Cardiac septum (tissue), 1 donor: ENCODE results near the gene WWP2. TPM values are rescaled to one million over a fixed set of nuclear protein-coding genes. Genes with fewer than 3 reads are reported as not detected.
A peak's percentile ranks its signal among the peaks of the same experiment; 100 is the strongest.
"Not testable (repeated sequence)": the region's sequence is repeated elsewhere in the genome, so short reads cannot be mapped to it uniquely, and the experiment has no call there.

ENCODE experiments used
- DNase-seq: peaks from one replicate; pipeline ENCODE4 v3.0.0-alpha.2; 2020; ENCODE audit warnings: low spot score
- intact Hi-C: fragments of 100-400 bp; cut with DNase I; formaldehyde crosslinking; loops from one replicate; pipeline ENCODE4 v1.14.0; 2022
- total RNA-seq: library from RNA; stranded (reverse); fragmentation: NEBNext Ultra II Directional; extraction: Animal tissue kit (Norgen Biotek cat#: 25700); gene quantifications from one replicate; pipeline ENCODE4 v1.2.1, GENCODE V29; 2021
- donor health status: DM: no; HTN: no; CAD: no.

The WWP2 gene
- total RNA-seq, 1 donor from 2014 or later = 23.8 TPM

DNA sequence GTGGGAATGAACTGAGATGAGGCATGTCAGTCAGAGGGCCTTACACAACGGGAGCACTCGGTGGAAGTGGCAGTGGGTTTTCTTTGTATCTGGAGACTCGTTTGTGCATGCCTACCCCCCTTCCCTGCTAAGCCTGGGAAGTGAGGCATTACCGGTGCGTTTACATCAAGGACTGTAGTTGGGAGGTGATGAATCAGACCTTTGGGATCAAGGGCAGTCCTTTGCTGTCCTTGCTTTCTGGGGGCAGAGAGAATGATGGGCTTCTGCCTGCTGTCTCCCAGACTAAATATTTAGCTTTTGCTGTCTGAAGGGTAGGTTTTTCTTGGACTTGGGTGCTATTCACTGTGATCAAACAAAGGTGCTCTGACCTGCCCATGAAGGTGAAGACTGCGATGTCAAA lies 83.0 kb downstream of the WWP2 start:
- DNase-seq = no peak
- intact Hi-C loops = no loop called here

DNA sequence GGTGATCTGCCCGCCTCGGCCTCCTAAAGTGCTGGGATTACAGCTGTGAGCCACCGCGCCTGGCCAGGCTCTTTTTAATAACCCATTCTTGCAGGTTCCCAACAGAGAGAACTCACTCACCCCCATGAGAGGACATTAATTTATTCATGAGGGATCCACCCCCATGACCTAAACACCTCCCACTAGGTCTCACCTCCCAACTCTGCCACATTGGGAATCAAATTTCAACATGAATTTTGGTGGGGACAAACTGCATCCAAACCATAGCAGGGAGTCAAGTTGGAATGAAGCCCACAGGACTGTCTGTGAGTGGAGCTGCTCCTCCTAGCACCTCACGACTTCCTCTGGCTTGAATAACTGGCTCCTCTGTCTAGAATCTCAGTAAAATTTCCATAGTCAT lies 85.5 kb downstream of the WWP2 start:
- no peak for DNase-seq
- intact Hi-C loops = no loop called here

DNA sequence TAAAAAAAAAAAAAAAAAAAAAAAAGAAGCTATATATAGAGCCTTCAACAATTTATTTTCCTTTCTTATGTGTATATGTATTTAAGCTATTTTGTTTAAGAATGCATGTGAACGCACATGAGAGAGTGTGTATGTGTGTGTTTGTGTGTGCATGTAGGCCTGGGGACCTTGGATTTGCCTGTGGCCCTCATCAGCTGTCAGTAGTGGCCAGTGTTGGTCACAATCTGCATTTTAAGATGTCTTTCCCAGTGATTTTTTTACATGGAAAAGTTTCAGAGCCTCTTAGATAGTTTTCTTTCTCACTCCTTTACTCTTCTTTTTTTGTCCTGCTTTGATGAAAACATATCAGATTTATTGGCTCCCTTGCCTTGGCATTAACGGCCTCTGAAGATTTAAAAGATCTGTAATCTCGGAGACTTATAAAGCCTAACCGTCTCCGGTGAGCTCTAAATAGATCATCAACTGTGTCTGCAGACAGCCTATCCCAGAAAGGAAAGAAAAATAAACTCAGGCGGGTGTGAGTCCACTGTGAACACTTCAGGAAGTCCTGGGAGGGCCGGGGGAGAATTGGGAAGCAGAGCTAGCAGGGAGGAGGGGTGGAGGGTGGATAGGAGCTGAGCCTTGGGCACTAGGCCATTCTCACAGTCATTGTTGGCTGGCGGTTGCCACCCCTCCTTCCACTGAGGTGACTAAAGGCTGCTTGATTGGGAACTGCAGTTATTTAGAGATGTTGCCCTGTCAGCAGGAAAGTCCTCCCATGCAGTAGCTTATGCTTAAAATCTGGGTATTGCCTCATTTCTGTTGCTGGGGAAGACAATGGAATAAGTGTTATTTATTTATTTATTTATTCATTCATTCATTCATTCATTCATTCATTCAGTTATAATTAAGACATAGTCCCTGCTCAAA lies 86.8 kb downstream of the WWP2 start:
- intact Hi-C loops = no loop called here
- peak; percentile 92 for DNase-seq

DNA sequence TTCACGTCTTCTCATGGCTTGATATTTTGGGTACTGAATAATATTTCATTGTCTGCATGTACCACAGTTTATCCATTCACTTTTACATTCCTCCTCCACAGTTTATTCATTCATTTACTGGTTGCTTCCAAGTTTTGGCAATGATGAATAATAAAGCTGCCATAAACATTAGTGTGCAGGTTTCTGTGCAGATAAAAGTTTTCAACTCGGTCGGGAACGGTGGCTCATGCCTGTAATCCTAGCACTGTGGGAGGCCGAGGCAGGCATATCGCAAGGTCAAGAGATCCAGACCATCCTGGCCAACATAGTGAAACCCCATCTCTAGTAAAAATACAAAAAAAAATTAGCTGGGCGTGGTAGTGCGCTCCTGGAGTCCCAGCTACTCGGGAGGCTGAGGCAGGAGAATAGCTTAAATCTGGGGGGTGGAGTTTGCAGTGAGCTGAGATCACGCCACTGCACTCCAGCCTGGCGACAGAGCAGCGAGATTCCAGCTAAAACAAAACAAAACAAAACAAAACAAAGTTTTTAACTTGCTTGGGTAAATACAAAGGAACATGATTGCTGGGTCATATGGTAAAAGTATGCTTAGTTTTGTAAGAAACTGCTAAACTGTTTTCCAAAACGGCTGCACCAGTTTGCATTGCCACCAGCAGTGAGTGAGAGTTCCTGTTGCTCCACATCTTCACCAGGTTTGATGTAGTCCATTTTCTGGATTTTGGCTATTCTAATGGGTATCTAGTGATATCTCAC lies 89.5 kb downstream of the WWP2 start:
- intact Hi-C loops = no loop called here
- no peak for DNase-seq

DNA sequence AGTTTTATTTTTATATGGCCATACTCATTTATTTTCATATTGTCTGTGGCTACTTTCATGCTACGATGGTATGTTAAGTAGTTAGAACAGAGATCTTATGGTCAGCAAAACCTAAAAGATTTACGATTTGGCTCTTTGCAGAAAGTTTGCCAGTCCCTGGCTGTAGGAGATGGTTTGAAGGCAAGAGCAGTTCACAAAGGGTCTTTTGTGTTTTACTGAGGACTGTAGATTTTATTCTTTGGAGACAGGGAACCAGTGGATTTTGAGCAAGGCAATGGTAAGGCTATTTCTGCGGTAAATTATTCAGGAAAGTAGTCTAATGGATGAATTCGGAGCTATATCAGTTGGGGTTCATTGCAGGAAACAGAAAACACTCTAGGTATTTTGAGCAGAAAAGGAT lies 90.7 kb downstream of the WWP2 start:
- intact Hi-C loops = no loop called here

DNA sequence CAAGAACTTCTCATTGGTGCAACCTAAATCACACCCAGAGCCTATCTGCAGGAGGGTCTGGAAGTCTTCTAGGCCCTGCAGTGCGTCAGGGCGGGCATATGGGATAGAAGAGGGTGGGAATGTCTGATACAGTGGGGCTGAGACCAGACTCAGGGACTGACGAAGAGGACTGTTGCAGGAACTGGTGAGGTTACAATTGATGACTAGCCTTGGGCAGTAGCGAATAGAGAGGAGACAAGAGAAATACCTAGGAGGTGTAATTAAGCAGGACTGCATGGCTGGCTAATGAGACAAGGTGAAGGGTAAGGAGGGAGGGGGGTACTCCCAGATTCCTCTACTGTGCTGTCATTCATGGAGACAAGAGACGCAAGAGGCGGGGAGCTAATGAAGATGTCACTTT lies 91.3 kb downstream of the WWP2 start:
- DNase-seq = no peak
- intact Hi-C loops = no loop called here

More for the DNA sequence above, 90.7 kb downstream of the WWP2 start:
- DNase-seq = no peak

DNA sequence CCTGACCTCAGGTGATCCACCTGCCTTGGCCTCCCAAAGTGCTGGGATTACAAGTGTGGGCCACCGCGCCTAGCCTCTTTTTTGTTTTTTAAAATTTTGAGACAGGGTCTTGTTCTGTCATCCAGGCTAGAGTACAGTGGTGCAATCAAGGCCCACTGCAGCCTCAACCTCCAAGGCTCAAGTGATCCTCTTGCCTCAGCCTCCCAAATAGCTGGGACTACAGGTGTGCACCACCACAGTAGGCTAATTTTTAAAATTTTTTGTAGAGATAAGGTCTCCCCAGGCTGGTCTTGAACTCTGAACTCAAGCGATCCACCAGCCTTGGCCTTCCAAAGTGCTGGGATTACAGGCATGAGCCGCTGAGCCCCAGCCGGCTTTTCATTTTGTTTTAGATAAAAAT lies 92.6 kb downstream of the WWP2 start:
- DNase-seq = not testable (repeated sequence)
- intact Hi-C loops = loop anchor here (5.0 kb wide), 1 partner anchor 57 kb away; no protein-coding TSS in a partner anchor

DNA sequence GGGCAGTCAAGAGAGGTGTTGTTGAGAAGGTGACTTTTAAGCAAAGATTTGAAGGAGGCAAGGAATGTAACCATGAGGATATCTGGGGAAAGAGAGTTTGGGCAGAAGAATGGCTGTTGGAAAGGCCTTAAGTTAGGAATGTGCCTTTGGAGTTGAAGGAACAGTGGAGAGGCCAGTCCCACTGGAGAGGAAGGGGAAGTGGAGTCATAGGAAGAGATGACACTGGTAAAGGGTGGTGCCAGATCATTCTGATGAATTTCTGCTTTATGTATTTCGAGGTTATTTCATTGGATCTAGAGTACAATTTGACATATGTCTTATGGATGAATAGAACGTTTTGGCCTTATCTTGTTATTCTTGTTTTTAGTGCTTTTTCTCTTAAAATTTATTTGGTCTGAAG lies 93.5 kb downstream of the WWP2 start:
- intact Hi-C loops = loop anchor here (5.0 kb wide), 1 partner anchor 58 kb away; no protein-coding TSS in a partner anchor
- no peak for DNase-seq

DNA sequence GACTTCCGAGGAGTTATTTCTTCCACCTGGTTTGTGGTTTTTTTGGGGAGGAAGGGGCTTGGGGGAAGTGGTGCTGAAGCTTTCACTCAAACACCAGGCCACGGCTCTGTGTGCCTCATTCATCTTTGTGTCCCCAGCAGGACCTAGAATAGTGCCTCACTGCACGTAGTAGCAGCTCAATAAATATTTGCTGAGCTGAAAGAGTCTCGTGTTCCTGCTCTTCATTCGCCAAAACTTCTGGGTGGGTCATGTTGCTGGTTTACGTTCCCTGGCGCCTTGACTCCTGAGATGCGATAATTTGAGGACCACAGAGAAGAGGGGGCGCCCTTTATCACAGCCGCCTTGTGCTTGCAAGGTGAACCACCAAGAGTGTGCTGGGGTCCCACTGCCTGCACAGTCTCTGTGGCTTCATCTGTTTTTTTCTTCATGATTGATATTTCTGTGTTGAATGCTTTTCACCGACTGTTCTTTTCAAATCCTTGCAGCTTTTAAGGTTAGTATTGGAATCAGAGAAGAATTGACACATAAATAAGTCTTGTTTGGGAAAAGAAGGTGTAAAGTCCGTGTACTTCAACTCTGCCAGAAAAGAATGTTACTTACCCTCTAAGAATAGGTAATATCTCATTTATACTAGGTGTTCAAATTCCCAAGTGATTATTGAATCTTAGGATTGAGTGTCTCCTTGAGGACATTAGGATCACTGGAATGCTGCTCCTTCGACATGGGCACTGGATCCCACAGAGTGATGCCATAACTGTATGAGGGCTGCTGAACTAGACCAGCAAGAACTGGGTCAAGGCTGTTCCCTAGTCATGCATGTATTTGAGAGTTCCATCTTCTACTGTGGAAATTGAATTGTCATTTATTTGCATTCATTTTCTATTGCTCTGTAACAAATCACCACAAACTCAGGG lies 96.3 kb downstream of the WWP2 start:
- no peak for DNase-seq
- intact Hi-C loops = loop anchor here (5.0 kb wide), 1 partner anchor 61 kb away; no protein-coding TSS in a partner anchor

DNA sequence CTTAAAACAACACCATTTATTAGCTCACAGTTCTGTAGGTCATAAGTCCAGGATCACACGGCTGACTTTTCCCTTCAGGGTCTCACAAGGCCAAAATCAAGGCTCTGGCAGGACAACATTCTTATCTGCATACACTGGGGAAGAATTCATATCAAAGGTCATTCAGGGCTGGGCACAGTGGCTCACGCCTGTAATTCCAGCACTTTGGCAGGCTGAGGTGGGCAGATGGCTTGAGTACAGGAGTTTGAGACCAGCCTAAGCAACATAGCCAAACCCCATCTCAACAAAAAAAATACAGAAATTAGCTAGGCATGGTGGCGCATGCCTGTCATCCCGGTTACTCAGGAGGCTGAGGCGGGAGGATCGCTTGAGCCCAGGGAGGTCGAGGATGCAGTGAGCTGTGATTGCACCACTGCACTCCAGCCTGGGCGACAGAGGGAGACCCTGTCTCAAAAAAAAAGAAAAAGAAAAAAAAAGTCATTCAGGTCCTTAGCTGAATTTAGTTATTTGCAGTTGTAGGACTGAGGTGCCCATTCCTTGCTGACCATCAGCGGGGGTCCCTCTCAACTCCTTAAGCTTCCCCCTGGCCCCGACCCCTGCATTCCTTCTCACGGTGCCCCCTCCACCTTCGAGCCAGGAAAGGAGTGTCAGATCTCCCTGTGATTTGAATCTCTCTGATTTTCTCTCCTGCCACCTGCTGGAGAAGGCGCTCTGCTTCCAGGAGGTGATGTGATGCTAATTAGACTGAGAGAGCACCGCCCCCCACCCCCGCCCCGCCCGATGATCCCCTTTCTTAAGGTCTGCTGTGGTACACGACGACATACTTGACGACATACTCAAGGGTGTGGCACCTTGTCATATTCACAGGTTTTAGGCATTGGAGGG lies 97.2 kb downstream of the WWP2 start:
- no peak for DNase-seq
- intact Hi-C loops = loop anchor here (5.0 kb wide), 1 partner anchor 62 kb away; no protein-coding TSS in a partner anchor

DNA sequence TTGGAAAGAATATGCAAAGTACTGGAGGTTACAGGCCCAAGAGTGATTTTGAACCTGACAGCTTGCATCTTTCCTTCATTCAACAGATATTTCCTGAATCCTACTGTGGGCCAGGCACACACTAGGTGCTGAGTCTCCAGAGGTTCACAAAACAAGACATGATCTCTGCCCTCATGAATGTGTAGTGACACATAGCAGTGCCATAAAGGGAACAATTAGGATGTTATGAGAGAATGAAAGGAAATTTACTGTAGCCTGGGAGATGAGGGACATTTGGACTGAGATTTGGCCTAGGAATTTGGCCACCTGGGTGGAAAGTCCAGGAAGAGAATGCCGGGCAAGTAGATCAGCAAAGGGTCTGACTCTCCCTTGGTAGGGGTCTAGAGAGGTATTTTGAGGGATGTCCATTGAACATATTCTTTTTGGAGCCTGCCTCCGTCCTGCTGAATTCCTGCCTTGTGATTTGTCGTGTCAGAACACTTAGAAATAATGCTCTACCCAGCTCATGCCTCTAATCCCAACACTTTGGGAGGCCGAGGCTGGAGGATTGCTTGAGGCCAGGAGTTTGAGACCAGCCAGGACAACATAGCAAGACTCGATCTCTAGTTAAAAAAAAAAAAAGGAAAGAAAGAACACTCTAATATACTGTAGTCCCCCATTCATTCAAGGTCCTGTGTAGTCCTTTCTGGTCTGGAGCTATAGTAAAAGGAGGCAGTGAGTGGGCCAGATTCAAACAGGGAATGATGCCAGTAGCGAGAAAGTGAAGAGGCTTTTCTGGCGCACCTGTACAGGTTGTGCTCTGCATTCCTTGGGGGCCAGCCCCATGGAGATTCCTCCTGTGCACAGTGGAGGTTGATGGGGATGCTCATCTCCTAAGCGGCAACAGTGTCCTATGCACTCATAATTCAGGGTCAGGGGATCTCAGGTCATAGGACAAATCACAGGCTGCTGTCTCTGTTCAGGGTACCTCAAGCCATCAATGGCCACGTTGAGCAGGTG lies 98.4 kb downstream of the WWP2 start:
- intact Hi-C loops = no loop called here

DNA sequence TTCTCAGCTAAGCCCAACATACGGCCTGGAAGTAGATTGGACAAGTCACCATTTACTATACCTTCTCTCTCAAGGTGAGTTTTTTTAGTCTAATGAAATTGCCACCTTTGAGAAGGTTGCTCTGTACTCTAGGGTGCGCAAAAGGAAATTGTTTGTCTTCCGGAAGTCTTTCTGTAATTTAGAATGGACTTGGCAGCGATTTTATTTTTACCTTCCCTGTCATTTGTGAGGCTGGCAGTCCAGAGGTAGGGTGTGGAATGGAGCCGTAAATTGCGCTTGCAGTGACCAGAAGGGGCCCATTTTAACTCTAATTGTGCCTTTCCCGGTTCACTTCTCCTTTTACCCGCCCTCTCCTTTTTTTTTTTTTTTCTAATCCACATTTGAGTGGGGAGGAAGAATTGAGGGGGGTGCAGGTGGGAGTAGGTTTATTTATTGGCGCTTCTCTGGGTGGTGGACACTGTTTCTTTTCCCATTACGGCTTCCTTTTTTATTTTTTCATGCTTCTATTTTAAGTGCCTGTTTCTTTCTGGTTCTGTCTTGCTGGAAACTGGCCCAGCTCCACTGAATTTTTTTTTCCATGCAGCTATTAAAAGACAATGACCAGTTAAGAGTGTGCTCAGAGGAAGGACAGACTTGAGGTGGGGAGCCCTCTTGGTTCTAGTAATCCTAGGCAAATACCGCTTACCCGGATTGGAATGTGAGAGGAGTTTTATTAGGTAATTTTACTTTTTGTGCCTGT lies 99.3 kb downstream of the WWP2 start:
- intact Hi-C loops = no loop called here
- DNase-seq = no peak

More for the DNA sequence above, 98.4 kb downstream of the WWP2 start:
- no peak for DNase-seq

DNA sequence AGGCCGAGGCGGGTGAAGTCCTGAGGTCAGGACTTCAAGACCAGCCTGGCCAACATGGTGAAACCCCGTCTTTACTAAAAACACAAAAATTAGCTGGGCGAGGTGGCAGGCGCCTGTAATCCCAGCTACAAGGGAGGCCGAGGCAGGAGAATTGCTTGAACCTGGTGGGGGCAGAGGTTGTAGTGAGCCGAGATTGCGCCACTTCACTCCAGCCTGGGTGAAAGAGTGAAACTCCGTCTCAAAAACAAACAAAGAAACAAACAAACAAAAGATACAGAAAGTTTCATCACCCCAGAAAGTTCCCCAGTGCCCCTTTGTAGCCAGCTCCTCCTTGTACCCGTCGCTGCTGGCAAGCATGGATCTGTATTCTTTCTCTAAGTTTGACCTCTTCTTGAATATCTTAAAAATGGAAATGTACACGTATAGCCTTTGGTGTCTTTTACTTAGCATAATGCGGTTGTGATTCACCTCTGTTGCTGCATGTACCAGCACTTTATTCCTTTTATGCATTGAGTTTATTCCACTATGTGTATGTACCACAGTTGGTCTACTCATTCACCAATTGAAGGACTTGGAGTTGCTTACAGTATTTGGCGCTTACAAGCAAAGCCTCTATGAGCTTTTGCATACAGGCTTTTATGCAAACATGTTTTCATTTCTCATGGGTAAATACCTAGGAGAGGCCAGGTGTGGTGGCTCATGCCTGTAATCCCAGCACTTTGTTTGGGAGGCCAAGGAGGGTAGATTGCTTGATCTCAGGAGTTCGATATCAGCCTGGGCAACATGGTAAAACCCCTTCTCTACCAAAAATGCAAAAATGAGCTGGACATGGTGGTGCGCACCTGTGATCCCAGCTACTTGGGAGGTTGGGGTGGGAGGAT lies 101.5 kb downstream of the WWP2 start:
- no peak for DNase-seq
- intact Hi-C loops = no loop called here

DNA sequence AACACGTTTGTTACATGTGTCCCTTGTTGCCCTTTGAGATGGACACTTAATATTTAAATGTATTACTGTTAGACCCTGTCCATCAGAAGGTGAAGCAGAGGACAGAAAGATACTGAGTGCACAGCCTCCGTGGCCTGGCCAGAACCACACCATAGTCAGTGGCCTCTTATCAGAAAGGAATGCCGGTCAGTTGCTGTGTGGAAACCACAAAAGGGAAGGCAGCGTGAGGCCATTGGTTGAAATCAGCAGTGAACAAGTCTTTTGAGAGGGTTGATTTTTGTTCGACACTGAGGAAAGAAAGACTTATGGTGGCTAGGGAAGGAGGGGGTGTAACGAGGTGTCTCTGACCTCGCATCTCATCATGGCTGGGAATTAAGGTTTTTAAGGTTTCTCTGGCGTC lies 103.6 kb downstream of the WWP2 start:
- DNase-seq = no peak
- intact Hi-C loops = no loop called here

DNA sequence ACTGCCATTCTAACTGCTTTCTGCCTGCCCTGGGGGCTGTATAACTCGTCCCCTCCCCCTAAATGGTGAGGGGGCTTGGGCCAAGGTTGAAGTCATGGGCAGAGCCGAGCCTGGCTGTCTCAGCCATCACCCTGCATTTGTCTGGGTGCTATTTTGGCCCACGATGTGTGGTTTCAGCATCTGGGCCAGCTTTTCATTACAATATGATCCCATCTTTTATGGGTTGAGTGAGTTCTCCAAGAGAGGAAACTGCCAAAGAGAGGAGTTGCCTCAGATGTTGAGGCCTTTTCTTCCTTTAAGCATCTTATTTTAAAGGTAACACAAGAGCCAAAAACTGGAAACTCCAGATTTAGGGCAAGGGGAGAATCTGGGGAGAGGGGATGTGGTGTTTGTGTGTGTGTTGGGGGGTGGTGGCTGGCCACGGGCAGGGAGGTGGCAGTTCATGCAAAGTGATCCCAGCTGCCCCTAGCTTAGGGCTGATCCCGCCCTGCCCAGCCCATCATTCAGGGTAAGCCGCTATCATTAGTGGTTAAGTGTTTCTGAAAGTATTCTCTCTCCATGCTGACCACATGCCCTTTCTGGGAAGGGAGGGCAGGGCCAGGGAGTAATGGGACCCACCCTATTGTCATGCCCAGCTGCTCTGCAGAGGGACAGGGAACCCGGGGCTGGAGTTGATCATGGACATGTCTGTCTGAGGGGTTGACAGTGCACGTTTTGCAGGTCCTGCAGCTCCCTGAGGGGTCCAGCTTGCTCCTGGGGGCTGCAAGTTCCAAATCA lies 105.8 kb downstream of the WWP2 start:
- intact Hi-C loops = no loop called here
- DNase-seq = no peak
